H1 (cell line): Measurements from ENCODE around the gene KCNA1. TPM values are rescaled to one million over a fixed set of nuclear protein-coding genes. Genes with fewer than 3 reads are reported as not detected.

ENCODE experiments used
- CBX5 ChIP-seq: fragments of 300-800, 300-1000 bp; sonication (generic); IDR thresholded peaks from 2 replicates; pipeline ENCODE4 v1.7.1; 2016; ENCODE audit warnings: antibody characterized with exemption, low read length, low read depth
- CEBPB ChIP-seq: IDR thresholded peaks from 2 replicates; pipeline ENCODE4 v1.6.1; 2012; ENCODE audit warnings: low read depth, low read length
- CHD2 ChIP-seq: IDR thresholded peaks from 2 replicates; pipeline ENCODE4 v1.6.1; 2012; ENCODE audit warnings: low read length, improper control_type of control experiment
- CHD7 ChIP-seq: fragments of 300-600 bp; sonication (generic); IDR thresholded peaks from 2 replicates; pipeline ENCODE4 v1.7.1; 2012; ENCODE audit warnings: low read length, moderate library complexity, mild to moderate bottlenecking, inconsistent platforms; ENCODE audit not compliant: insufficient replicate concordance
- CTBP2 ChIP-seq: IDR thresholded peaks from 2 replicates; pipeline ENCODE4 v1.7.0; 2011; ENCODE audit warnings: borderline replicate concordance, mild to moderate bottlenecking, moderate library complexity, mixed read lengths, low read length; ENCODE audit not compliant: insufficient read depth, insufficient read length
- JUN ChIP-seq: IDR thresholded peaks from 2 replicates; pipeline ENCODE4 v1.6.1; 2011; ENCODE audit warnings: low read depth, mild to moderate bottlenecking, improper control_type of control experiment, low read length
- NRF1 ChIP-seq: IDR thresholded peaks from 2 replicates; pipeline ENCODE4 v1.6.1; 2011; ENCODE audit warnings: mild to moderate bottlenecking, low read depth, low read length, improper control_type of control experiment
- SIX5 ChIP-seq: IDR thresholded peaks from 2 replicates; pipeline ENCODE4 v1.6.1; 2011; ENCODE audit warnings: mild to moderate bottlenecking, low read depth, low read length
- polyA plus RNA-seq, 7 experiments: library from polyadenylated mRNA; depleted of rRNA in 3 of 7; stranded (reverse) in 5 of 7; unstranded in 2 of 7; fragments of >200 nt in 5 of 7; fragments of 200-250 nt in 2 of 7; gene quantifications; 1 replicate in 5 of 7; 2 replicates in 1 of 7; 4 replicates in 1 of 7; pipeline versions ENCODE4 v1.2.1 to v1.2.3, GENCODE V29; 2011 to 2013; ENCODE audit warnings: missing spikeins in 2 of 7, mixed read lengths in 2 of 7
- total RNA-seq: library from RNA; stranded (reverse); fragmentation: NEBNext Ultra II Directional; extraction: Animal tissue kit (Norgen Biotek cat#: 25700); gene quantifications from 2 replicates; pipeline ENCODE4 v1.2.1, GENCODE V29; 2021
- TF ChIP-seq, protein P1 (sequence below): IDR thresholded peaks from 2 replicates; pipeline ENCODE4 v1.6.1; 2012; ENCODE audit warnings: low read length, inconsistent platforms
- TF ChIP-seq, protein P2 (sequence below): IDR thresholded peaks from 2 replicates; pipeline ENCODE4 v1.6.1; 2011; ENCODE audit warnings: low read depth, mild to moderate bottlenecking, low read length; ENCODE audit not compliant: insufficient read depth

Gene KCNA1
- total and polyA plus RNA-seq, 2 of the 8 experiments (the other 6 are each of a cell fraction or from before 2014, with no cell fraction given): 0.23 to 0.30 TPM

DNA sequence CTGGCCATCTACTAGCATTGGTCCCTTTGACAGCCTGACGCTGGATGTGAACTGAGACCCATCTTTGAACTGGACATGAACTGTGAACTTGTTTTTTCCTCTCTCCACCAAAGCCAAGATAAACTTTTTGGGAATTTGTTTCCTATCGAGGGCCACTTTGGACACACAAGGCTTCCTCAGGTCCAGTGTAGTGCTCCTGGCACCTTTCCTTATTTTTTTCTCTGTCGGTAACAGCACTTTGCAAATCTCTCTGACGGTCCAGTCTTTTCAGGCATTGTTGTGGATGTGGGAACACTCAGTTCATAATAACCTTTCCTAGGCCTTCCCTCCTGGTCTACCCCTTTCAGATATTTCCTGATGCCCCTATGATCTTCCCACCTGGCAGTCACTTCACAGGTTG is 5.0 kb downstream of the KCNA1 start (continued):
- TF ChIP-seq CHD7 (no peak), CTBP2 (no peak), NRF1 (no peak), CHD2 (no peak), JUN (no peak), CBX5 (no peak), SIX5 (no peak), CEBPB (no peak)
- TF ChIP-seq, protein P1, sequence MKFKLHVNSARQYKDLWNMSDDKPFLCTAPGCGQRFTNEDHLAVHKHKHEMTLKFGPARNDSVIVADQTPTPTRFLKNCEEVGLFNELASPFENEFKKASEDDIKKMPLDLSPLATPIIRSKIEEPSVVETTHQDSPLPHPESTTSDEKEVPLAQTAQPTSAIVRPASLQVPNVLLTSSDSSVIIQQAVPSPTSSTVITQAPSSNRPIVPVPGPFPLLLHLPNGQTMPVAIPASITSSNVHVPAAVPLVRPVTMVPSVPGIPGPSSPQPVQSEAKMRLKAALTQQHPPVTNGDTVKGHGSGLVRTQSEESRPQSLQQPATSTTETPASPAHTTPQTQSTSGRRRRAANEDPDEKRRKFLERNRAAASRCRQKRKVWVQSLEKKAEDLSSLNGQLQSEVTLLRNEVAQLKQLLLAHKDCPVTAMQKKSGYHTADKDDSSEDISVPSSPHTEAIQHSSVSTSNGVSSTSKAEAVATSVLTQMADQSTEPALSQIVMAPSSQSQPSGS: no peak
- TF ChIP-seq, protein P2, sequence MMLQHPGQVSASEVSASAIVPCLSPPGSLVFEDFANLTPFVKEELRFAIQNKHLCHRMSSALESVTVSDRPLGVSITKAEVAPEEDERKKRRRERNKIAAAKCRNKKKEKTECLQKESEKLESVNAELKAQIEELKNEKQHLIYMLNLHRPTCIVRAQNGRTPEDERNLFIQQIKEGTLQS: no peak
